ENCODE measurements around the gene OR6S1. TPM values are rescaled to one million over a fixed set of nuclear protein-coding genes. Genes with fewer than 3 reads are reported as not detected.

OR6S1 gene
- total and polyA plus RNA-seq, 2 donors (not counting 3 experiments of a cell fraction or from before 2014, with no cell fraction given), result not detected

- no TSS peak for BruUV-seq (replicated peaks)
- Histone ChIP-seq H3K4me2 (ENCODE audit: insufficient read depth, low read length) (no peak overlapping the region), H3K4me1 (ENCODE audit: control insufficient read depth, extremely low read depth, insufficient read depth, low read length) (peaks cover 36% of the 10 kb centered on the region), H4K20me1 (replicated peaks; ENCODE audit: control insufficient read depth, extremely low read depth, insufficient read depth, low read length) (no peaks in the 10 kb centered on the region), H3K36me3 (ENCODE audit: control insufficient read depth in 2 of 2, extremely low read depth in 1 of 2, insufficient read depth in 2 of 2, low read length in 2 of 2) (no peaks in the 10 kb centered on the region), H3K4me3 (replicated peaks in 1 of 3; ENCODE audit: insufficient read depth in 1 of 3, low read depth in 1 of 3, low read length in 3 of 3) (no peak overlapping the region), H3K27me3 (ENCODE audit: control insufficient read depth in 2 of 2, insufficient read depth in 2 of 2, low read length in 2 of 2) (peaks cover 26 to 41% of the 10 kb centered on the region in 2 experiments), H3K79me2 (ENCODE audit: control insufficient read depth, insufficient read depth, low read length) (no peaks in the 10 kb centered on the region), H2AFZ (ENCODE audit: low read depth, low read length) (no peak overlapping the region), H3K27ac (ENCODE audit: insufficient read depth, low read depth, low read length) (no peak overlapping the region), H3K9me1 (replicated peaks; ENCODE audit: control insufficient read depth, extremely low read depth, insufficient read depth, low read length) (no peaks in the 10 kb centered on the region), H3K9me3 (replicated peaks; ENCODE audit: control insufficient read depth, insufficient read depth, low read length) (no peaks in the 10 kb centered on the region), H3K9ac (replicated peaks; ENCODE audit: extremely low read depth, insufficient read depth, low read length) (no peak overlapping the region)
- no peak for DNase-seq (ENCODE audit: low read depth, low spot score)
- ChIA-PET POLR2A (no interaction called here), CTCF (interaction anchor here (1.2 kb wide), 1 partner anchor 15 kb away, joined by 6 read pairs; no protein-coding TSS in a partner anchor)
- intact Hi-C loops (cut with micrococcal nuclease) (no loop called here), dilution Hi-C loops (cut with MboI; ENCODE audit: extremely low pct_ligation_motif_present, low sequenced_read_pairs) (no loop called here)
- TF ChIP-seq FOS (IDR thresholded peaks at IDR 0.05; ENCODE audit: borderline replicate concordance, insufficient read depth, low read length) (no peak), POLR2AphosphoS5 (IDR thresholded peaks at IDR 0.05; ENCODE audit: insufficient read depth, low read depth, low read length) (no peak), JUN (IDR thresholded peaks at IDR 0.05; ENCODE audit: borderline replicate concordance, insufficient read depth, insufficient read length, low read depth) (no peak), POLR2A (IDR thresholded peaks at IDR 0.05; ENCODE audit: low read depth, low read length) (no peak), GATA2 (IDR thresholded peaks at IDR 0.05; ENCODE audit: insufficient read depth, insufficient read length, low read depth, low read length) (no peak), EZH2 (IDR thresholded peaks at IDR 0.05; ENCODE audit: borderline replicate concordance, low read depth, low read length, severe bottlenecking) (no peak), MAX (IDR thresholded peaks at IDR 0.05; ENCODE audit: insufficient read depth, insufficient read length) (no peak), MYC (IDR thresholded peaks at IDR 0.05; ENCODE audit: low read depth, low read length) (no peak)
- TF ChIP-seq, protein P1, sequence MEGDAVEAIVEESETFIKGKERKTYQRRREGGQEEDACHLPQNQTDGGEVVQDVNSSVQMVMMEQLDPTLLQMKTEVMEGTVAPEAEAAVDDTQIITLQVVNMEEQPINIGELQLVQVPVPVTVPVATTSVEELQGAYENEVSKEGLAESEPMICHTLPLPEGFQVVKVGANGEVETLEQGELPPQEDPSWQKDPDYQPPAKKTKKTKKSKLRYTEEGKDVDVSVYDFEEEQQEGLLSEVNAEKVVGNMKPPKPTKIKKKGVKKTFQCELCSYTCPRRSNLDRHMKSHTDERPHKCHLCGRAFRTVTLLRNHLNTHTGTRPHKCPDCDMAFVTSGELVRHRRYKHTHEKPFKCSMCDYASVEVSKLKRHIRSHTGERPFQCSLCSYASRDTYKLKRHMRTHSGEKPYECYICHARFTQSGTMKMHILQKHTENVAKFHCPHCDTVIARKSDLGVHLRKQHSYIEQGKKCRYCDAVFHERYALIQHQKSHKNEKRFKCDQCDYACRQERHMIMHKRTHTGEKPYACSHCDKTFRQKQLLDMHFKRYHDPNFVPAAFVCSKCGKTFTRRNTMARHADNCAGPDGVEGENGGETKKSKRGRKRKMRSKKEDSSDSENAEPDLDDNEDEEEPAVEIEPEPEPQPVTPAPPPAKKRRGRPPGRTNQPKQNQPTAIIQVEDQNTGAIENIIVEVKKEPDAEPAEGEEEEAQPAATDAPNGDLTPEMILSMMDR (IDR thresholded peaks at IDR 0.05; ENCODE audit: extremely low read depth in 1 of 2, insufficient read depth in 1 of 2, low read depth in 1 of 2, low read length in 2 of 2), result no peak
- no peak for FAIRE-seq
These were observed 13.2 kb downstream of the OR6S1 start for GRCh38 chr14:20628063-20628854.
